GM21423 (cell line): Measurements from ENCODE around the gene METTL15.
"Not testable (repeated sequence)": the region's sequence is repeated elsewhere in the genome, so short reads cannot be mapped to it uniquely, and the experiment has no call there.

Experiments used
- ATAC-seq: cut with Tn5 transposase; IDR thresholded peaks from one replicate; pipeline ENCODE4 v1.9.1; 2021; ENCODE audit warnings: mild to moderate bottlenecking, moderate library complexity; ENCODE audit not compliant: unreplicated experiment

The METTL15 gene

GRCh38 chr11:28274216-28274615 is 166.0 kb downstream of the METTL15 start:
- ATAC-seq: no peak

DNA sequence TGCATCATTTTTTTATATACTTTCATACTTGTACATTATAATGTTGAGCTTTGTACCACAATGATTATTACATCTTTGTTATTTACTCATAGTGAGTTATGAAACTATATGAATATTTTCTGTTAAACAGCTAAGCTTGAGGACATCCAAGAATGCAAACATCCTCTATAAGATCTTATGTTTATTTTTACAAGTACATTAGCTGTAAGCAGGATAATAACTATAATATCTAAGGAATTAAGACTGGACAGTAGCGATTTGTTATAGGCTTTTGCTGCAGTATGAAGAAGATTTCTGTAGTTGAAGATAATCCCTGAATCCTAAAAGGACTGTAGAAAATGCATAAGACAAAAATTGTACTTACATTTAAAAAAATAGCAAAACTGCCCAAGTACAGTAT is 176.0 kb downstream of the METTL15 start:
- ATAC-seq: no peak

DNA sequence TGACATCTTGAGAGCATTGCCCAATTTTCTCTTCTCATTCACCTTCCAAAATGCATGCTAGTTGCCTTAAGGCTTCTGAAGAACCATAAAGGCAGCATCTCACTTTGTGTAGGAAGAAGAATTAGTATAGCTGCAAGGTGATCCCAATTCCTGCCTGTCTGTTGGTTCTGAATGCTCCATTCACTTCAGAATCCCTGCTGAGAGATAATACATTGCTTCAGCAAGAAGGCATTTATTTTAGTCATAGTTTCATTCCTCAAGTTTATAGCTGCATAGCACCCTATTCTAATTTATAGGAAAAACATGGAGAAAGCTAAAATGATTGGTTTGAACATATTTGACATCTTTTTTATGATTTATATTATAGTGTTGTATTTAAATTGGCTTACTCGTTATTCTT is 181.3 kb downstream of the METTL15 start:
- ATAC-seq: no peak

- ATAC-seq: not testable (repeated sequence)
Observed at GRCh38 chr11:28290995-28291394, 182.8 kb downstream of the METTL15 start.

DNA sequence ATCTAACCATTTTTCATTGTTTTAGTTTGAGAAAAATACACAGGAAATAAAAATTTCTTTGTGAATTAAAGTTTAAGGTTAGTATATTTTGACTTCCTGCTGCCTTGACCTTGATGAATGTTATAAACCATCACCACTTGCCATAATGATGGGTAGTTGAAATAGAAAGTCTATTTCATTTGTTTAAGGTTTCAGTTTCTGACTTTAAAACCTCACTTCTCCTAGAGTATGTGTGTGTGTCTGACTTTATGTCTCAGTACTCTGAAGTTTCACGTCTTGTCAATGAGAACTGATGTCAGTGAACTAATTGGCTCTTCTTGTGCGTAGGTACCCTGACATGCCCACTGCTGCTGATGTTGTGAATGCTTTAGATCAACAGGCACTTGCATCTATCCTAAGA is 188.2 kb downstream of the METTL15 start:
- peak; percentile 96 for ATAC-seq

- ATAC-seq: no peak
Observed at GRCh38 chr11:28298209-28298608, 190.0 kb downstream of the METTL15 start.

- ATAC-seq: no peak
Observed at GRCh38 chr11:28303477-28304191, 195.4 kb downstream of the METTL15 start.

DNA sequence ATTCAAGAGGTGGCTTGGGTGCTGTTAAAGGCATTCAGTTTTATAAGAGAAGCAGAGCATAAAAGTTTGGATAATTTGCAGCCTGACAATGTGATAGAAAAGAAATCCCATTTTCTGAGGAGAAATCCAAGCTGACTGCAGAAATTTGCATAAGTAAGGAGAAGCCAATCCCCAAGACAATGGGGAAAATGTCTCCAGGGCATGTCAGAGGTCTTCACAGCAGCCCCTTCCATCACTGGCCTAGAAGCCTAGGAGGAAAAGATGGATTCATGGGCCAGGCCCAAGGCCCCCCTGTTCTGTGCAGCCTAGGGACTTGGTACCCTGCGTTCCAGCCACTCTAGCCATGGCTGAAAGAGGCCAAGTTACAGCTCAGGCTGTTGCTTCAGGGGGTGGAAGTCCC is 207.3 kb downstream of the METTL15 start:
- ATAC-seq: no peak

DNA sequence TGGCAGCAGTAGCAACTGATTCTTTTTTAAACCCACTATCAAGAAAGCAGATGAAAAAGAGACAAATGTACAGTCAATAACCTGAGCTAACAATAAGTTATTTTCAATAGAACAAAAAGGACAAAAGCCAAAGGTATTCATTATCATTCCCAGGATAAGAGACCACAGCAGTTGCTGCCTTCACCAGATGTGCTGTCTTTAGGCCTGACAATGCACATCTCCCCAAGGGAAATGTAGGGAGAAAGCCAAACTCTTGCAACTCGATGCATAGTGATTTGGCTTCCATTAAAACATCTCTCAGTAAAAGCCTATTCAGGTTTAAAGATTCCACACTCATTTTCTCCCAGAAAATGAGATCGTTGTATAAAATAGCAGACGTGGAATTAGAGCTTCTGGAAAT is 210.7 kb downstream of the METTL15 start:
- ATAC-seq: no peak

DNA sequence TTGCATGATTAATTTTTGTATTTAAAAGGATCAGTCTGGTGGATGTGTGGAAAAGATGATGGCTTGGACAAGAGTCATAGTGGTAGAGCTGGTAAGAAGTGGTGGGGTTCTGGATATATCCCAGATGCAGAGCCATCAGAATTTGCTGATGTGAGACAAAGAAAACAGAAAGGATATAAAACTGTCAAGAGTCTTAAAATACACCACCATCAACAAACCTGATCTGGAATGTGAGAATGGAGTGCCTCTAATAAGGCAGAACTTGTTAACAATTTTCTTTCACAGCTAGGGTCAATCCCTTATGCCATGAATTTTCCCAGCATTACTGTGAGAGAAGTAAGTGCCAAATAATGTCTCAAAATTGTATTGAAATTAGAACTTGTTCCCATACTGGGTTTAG is 215.4 kb downstream of the METTL15 start:
- no peak for ATAC-seq

GRCh38 chr11:28332393-28332792 is 224.2 kb downstream of the METTL15 start:
- not testable (repeated sequence) for ATAC-seq

- no peak for ATAC-seq
Observed at GRCh38 chr11:28337701-28338100, 229.5 kb downstream of the METTL15 start.

- ATAC-seq: no peak
Observed at GRCh38 chr11:28338371-28338770, 230.2 kb downstream of the METTL15 start.

DNA sequence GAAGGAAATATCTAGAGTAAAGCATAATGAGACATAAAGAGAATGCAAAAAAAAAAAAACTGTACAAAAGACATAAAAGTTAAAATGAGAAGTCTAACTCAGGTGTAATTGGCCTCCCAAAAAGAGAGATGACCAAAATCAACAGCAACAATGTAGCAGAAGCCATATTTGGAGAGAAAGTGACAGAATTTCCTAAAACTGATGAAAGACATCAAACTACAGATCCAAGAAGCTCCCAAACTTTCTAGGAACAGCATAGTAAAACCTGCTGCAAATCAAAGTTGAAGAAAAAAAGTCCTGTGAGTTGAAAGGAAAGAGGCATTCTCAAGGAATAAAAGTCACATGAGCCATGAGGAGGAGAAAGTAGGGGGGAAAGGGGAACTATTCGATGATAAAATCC is 231.3 kb downstream of the METTL15 start:
- ATAC-seq: no peak

DNA sequence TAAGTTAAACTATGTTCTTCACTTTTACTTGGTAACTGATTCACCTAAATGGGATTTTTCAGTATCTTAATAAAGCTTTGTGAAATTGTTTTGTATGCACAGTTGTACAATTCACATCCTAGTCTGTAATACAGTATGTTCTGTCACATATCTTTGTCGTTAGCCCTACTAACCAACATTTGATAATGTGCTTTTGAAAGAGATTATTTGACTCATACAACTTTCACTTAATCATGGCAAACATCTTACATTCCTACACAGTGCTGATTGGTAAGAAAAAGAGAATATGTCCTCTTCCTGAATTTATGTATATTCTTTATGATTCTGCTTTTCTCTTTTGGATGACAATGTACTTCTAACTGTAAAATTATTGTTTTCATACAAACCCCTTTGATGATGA is 234.5 kb downstream of the METTL15 start:
- no peak for ATAC-seq

DNA sequence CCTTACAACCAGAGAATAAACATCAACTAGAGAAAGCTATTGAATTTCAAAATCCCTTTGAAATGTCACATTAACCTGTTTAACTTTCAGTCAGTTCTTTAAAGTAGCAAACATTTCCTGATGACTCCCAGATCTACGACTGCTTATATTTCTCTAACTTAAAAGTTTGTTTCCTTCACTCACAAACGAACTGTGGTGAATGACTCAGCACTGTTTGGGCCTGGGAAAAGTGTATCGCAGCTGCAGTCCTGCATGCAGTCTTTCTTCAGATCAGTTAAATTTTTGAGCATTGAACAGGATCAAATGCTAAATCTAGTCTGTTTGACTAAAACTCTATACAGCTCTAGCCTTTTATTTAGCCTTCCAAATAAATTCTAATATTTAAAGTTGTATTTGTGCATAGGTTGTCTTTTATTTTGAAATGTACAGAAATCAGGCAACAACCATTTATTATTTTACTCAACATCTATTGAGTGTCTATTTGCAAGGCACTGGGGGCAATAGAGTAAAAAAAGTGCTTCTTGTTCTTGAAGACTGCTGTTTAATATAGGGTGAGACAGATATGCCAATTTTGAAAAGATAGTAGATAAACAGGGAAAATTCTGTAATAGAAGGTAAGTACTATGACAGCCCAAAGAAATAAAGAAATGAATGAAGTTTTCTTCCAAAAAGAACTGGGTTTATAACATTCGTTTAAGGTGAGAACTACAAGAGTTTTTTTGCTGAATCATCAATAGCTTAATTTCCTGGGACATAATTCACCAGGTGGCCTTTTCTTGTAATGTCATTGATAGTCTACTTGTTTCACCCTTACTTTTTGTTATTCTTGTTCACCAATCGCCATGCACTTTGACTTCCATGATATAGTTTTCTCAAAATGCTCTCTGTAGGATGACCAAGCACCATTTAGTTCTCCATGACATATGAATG is 235.4 kb downstream of the METTL15 start:
- no peak for ATAC-seq

DNA sequence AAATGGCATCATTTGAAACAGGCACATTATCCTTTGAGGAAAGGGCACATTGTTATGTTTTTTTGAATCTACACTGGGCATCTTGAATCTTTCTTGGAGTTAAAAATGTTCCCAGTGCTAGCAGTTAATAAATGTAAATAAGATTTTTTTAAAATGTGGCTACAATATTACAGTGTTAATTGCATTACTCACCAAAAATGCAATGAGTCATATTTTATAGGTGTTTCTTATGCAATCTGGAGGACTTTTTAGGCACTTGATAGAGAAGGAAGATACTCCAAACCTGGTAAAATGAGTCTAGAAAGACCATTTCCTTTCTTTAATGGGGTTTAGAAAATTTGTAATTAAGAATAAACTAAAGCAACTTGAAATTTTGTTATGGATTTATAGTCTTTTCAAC is 238.0 kb downstream of the METTL15 start:
- no peak for ATAC-seq

DNA sequence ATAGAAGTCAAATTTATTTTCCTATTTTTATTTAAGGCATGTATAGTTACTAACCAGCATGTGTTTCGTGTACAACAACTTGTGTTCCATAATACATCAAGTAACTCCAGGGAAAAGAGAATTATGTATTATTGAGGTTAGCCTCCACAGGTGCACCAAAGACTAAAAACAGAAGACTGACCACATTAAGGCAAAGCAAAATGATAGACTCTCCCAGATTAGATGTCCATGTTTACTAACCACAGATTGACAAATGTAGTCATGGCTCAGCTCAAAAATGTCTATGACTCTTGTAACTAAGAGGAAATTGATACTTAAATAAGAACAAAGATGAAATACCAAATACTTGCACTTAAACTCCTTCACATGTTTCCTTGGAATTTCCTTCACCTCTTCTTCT is 238.5 kb downstream of the METTL15 start:
- ATAC-seq: no peak

- ATAC-seq: no peak
Observed at GRCh38 chr11:28347371-28347770, 239.2 kb downstream of the METTL15 start.

DNA sequence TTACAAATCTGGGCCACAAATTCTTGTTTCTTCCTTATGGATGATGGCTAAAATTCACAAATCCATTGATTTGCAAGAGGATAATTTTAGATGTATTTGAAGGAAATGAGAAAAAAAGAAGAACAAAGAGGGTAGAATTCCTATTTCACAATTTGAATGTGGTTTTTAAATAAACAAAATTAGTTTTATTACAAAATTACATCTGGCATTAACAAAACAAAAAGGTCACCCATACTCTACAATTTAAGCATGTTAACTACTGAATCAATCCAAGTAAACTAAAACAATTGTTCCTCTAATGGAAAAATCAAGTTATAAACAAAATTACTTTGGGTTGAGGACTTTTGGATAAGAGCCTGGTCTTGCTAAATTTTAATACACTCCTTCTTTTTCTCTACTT is 242.0 kb downstream of the METTL15 start:
- ATAC-seq: no peak

DNA sequence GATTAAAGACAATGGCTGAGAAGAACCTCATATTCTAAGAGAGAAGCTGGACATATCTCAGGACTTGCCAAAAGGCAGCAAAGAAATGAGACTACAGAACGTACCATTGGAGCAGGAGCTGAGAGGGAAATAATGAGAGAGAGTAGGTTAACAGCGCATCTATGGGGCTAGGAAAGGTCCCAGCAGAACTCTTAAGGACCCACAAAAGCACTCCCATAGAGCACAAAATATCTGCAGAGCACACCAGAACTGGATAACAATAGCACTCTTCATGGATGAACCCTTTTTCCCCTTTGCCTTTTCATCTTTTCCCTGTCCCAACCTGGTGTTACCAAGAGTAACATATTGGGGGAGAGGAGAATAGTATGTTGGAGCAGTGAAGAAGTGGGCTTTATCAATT is 245.8 kb downstream of the METTL15 start:
- no peak for ATAC-seq
